ENCODE data around the gene DRC7.

DNA sequence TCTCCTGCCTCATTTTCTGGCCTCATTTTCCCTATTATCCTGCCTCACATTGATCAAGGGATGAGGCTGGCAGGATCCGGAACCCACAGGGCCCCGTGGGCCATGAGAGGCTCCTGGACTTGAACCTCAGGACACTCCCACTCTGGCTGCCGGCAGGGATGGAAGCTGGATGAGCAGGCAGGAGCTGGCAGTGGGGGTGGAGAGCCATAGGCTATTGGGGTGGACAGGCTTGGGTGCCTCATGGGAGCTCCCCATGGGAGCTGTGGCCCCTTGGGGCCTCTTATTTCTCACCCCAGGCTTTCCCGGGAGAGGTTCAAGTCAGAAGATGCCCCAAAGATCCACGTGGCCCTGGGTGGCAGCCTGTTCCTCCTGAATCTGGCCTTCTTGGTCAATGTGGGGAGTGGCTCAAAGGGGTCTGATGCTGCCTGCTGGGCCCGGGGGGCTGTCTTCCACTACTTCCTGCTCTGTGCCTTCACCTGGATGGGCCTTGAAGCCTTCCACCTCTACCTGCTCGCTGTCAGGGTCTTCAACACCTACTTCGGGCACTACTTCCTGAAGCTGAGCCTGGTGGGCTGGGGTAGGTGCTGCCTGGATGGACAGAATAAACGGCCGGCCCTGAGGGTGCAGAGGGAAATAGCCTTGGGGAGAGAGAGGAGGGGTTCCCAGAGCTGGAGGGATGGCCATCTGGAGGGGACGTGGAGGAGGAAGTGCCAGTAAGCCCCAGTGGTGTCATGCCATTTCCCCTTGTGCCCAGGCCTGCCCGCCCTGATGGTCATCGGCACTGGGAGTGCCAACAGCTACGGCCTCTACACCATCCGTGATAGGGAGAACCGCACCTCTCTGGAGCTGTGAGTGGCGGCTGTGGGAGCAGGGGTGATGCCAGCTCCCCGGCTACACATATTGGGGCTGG is 10.7 kb upstream of the DRC7 start:
- TF ChIP-seq, protein P1, sequence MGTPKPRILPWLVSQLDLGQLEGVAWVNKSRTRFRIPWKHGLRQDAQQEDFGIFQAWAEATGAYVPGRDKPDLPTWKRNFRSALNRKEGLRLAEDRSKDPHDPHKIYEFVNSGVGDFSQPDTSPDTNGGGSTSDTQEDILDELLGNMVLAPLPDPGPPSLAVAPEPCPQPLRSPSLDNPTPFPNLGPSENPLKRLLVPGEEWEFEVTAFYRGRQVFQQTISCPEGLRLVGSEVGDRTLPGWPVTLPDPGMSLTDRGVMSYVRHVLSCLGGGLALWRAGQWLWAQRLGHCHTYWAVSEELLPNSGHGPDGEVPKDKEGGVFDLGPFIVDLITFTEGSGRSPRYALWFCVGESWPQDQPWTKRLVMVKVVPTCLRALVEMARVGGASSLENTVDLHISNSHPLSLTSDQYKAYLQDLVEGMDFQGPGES (IDR thresholded peaks at IDR 0.05): no peak
- TF ChIP-seq CTCF (IDR thresholded peaks at IDR 0.05 in 2 of 3, conservative IDR thresholded peaks at IDR 0.05 in 1 of 3; ENCODE audit: control insufficient read depth in 2 of 3, extremely low read depth in 1 of 3, insufficient read depth in 1 of 3, low read depth in 3 of 3, low read length in 3 of 3) (no peak), CHD2 (IDR thresholded peaks at IDR 0.05; ENCODE audit: borderline replicate concordance, low read depth, low read length) (no peak), ZNF384 (IDR thresholded peaks at IDR 0.05; ENCODE audit: borderline replicate concordance, low read depth, low read length) (no peak), POLR2A (IDR thresholded peaks at IDR 0.05; ENCODE audit: low read depth, low read length) (no peak), PKNOX1 (IDR thresholded peaks at IDR 0.05) (no peak), CEBPB (IDR thresholded peaks at IDR 0.05; ENCODE audit: borderline replicate concordance in 1 of 2, low read depth in 2 of 2, low read length in 2 of 2) (no peak), RB1 (IDR thresholded peaks at IDR 0.05; ENCODE audit: borderline replicate concordance) (no peak), ZZZ3 (IDR thresholded peaks at IDR 0.05; ENCODE audit: control insufficient read depth, insufficient read length, low read depth) (no peak), SUPT20H (IDR thresholded peaks at IDR 0.05; ENCODE audit: borderline replicate concordance, control insufficient read depth, low read depth, low read length) (no peak), ATF7 (IDR thresholded peaks at IDR 0.05; ENCODE audit: low read depth) (no peak)
